Measurements from ENCODE around the gene ZNF2.
A peak's percentile ranks its signal among the peaks of the same experiment; 100 is the strongest.

ZNF2 gene

GRCh38 chr2:95231723-95232122 is 66.1 kb downstream of the ZNF2 start:
- peak; percentile 79 for TF ChIP-seq CTCF (IDR thresholded peaks at IDR 0.05; ENCODE audit: low read depth, low read length)
- no peak overlapping the region for H3K4me3 ChIP-seq (ENCODE audit: low read depth, low read length)

GRCh38 chr2:95232232-95232631 is 66.6 kb downstream of the ZNF2 start:
- no peak overlapping the region for H3K4me3 ChIP-seq (ENCODE audit: low read depth, low read length)
- no peak for TF ChIP-seq CTCF (IDR thresholded peaks at IDR 0.05; ENCODE audit: low read depth, low read length)

Data from WI38 (cell line).